HCT116 (cell line): ENCODE measurements around the gene KCNC4. TPM values are rescaled to one million over a fixed set of nuclear protein-coding genes. Genes with fewer than 3 reads are reported as not detected.

Experiments used
- ATAC-seq: fragments of 200-7000 bp; cut with Tn5 transposase; 2 replicates; pipeline ENCODE4 v1.9.1; 2020; ENCODE audit warnings: mild to moderate bottlenecking, moderate library complexity
- BruUV-seq: library from RNA; stranded (reverse); fragments of 400-500 nt; replicated peaks from 2 replicates; lab custom pipeline; 2021; lab: Mats Ljungman, UMichigan
- CTCF ChIA-PET: fragments of 300-600 bp; sonication (Branson Sonifier 250); formaldehyde crosslinking; loops from one replicate; lab custom pipeline; 2021; ENCODE audit warnings: antibody characterized with exemption; lab: Charles Lee
- POLR2A ChIA-PET: fragments of 300-600, 350-600 bp; sonication (Branson Sonifier 250); formaldehyde crosslinking; loops from one replicate; lab custom pipeline; 2021; ENCODE audit warnings: antibody characterized with exemption; lab: Charles Lee
- RAD21 ChIA-PET, 2 experiments: fragments of 300-600 bp; sonication (Branson Sonifier 250); formaldehyde crosslinking; loops; one replicate each; lab custom pipeline; 2023; ENCODE audit warnings: low total read pairs in 2 of 2; ENCODE audit not compliant: uncharacterized antibody in 2 of 2, unreplicated experiment in 2 of 2, low non-redundant PET in 1 of 2; lab: Charles Lee
- DNase-seq: peaks from one replicate; pipeline ENCODE4 v3.0.0-alpha.2; 2010; ENCODE audit warnings: low read depth, low spot score
- H2AFZ ChIP-seq: fragments of 200-600 bp; shearing (Covaris generic), sonication (generic); 2 replicates; pipeline ENCODE4 v1.6.1; 2017; ENCODE audit warnings: low read depth, mixed run types, mixed read lengths, antibody characterized with exemption, low read length; ENCODE audit not compliant: poor library complexity, severe bottlenecking
- H3K27ac ChIP-seq: 2 replicates; pipeline ENCODE4 v1.5.1; 2012; ENCODE audit warnings: low read depth, low read length
- H3K27me3 ChIP-seq: fragments of 200-600 bp; sonication (generic); 2 replicates; pipeline ENCODE4 v1.6.1; 2016; ENCODE audit warnings: mixed run types, low read length, mixed read lengths; ENCODE audit not compliant: insufficient read depth
- H3K36me3 ChIP-seq, 2 experiments: fragments of 200-500 bp in 1 of 2; fragments of 200-600 bp in 1 of 2; sonication (Bioruptor generic) in 1 of 2; sonication (generic) in 1 of 2; 2 replicates each; pipeline versions ENCODE4 v1.5.1 to v1.6.1; 2014 to 2016; ENCODE audit warnings: low read length in 2 of 2, inconsistent platforms in 1 of 2, mixed read lengths in 1 of 2, mixed run types in 1 of 2; ENCODE audit not compliant: insufficient read depth in 2 of 2, control insufficient read depth in 1 of 2
- H3K4me1 ChIP-seq, 2 experiments: fragments of 200-600 bp in 1 of 2; sonication (generic) in 1 of 2; 2 replicates each; pipeline versions ENCODE4 v1.5.1 to v1.6.1; 2012 to 2017; ENCODE audit warnings: low read length in 2 of 2, inconsistent platforms in 1 of 2, mild to moderate bottlenecking in 1 of 2, mixed read lengths in 1 of 2, mixed run types in 1 of 2, moderate library complexity in 1 of 2; ENCODE audit not compliant: insufficient read depth in 2 of 2, control insufficient read depth in 1 of 2
- H3K4me2 ChIP-seq: fragments of 200-600 bp; sonication (generic); 2 replicates; pipeline ENCODE4 v1.6.1; 2017; ENCODE audit warnings: mixed run types, low read length, mixed read lengths
- H3K4me3 ChIP-seq, 2 experiments: fragments of 200-600 bp in 1 of 2; sonication (generic) in 1 of 2; replicated peaks in 1 of 2; 2 replicates each; pipeline ENCODE4 v1.5.1; 2011 to 2016; ENCODE audit warnings: low read length in 2 of 2, control low read depth in 1 of 2, low read depth in 1 of 2, mild to moderate bottlenecking in 1 of 2, mixed read lengths in 1 of 2, mixed run types in 1 of 2
- H3K79me2 ChIP-seq: fragments of 200-600 bp; sonication (generic); 2 replicates; pipeline ENCODE4 v1.6.1; 2017; ENCODE audit warnings: mild to moderate bottlenecking, mixed run types, low read length, moderate library complexity, mixed read lengths; ENCODE audit not compliant: insufficient read depth
- H3K9ac ChIP-seq: fragments of 200-600 bp; sonication (generic); 2 replicates; pipeline ENCODE4 v1.6.1; 2016; ENCODE audit warnings: low read length, mixed read lengths
- H3K9me2 ChIP-seq: fragments of 200-600 bp; sonication (generic), shearing (Covaris generic); 2 replicates; pipeline ENCODE4 v1.6.1; 2017; ENCODE audit warnings: mixed run types, mild to moderate bottlenecking, moderate library complexity; ENCODE audit not compliant: insufficient read depth
- H3K9me3 ChIP-seq, 2 experiments: fragments of 200-500 bp in 1 of 2; fragments of 200-600 bp in 1 of 2; sonication (Bioruptor generic) in 1 of 2; sonication (generic) in 1 of 2; 2 replicates each; pipeline ENCODE4 v1.6.1; 2014 to 2017; ENCODE audit warnings: low read length in 2 of 2, mixed read lengths in 2 of 2, inconsistent platforms in 1 of 2, low read depth in 1 of 2, mild to moderate bottlenecking in 1 of 2, mixed run types in 1 of 2, moderate library complexity in 1 of 2; ENCODE audit not compliant: control insufficient read depth in 1 of 2, insufficient read depth in 1 of 2
- H4K20me1 ChIP-seq: fragments of 200-600 bp; sonication (generic), shearing (Covaris generic); 2 replicates; pipeline ENCODE4 v1.6.1; 2017; ENCODE audit warnings: mixed run types, mild to moderate bottlenecking, moderate library complexity; ENCODE audit not compliant: insufficient read depth
- ATF3 ChIP-seq: IDR thresholded peaks from 2 replicates; pipeline ENCODE4 v1.6.1; 2012
- CBX3 ChIP-seq: IDR thresholded peaks from 2 replicates; pipeline ENCODE4 v1.6.1; 2012; ENCODE audit warnings: low read depth
- CEBPB ChIP-seq: IDR thresholded peaks from 2 replicates; pipeline ENCODE4 v1.6.1; 2012; ENCODE audit warnings: low read depth
- CTCF ChIP-seq, 3 experiments: fragments of 200-600 bp in 1 of 3; sonication (generic) in 1 of 3; IDR thresholded peaks in 2 of 3; conservative IDR thresholded peaks in 1 of 3; 2 replicates each; pipeline ENCODE4 v1.5.1; 2012 to 2017; ENCODE audit warnings: low read depth in 2 of 3, low read length in 2 of 3, antibody characterized with exemption in 1 of 3, borderline replicate concordance in 1 of 3, control low read depth in 1 of 3, mild to moderate bottlenecking in 1 of 3, mixed read lengths in 1 of 3, mixed run types in 1 of 3, moderate library complexity in 1 of 3; ENCODE audit not compliant: insufficient read depth in 1 of 3
- ELF1 ChIP-seq: IDR thresholded peaks from 2 replicates; pipeline ENCODE4 v1.6.1; 2012; ENCODE audit warnings: low read depth, borderline replicate concordance
- FOSL1 ChIP-seq: IDR thresholded peaks from 2 replicates; pipeline ENCODE4 v1.6.1; 2012; ENCODE audit warnings: low read depth
- JUND ChIP-seq: IDR thresholded peaks from 2 replicates; pipeline ENCODE4 v1.6.1; 2012
- MAX ChIP-seq: IDR thresholded peaks from 2 replicates; pipeline ENCODE4 v1.6.1; 2012
- POLR2A ChIP-seq: IDR thresholded peaks from 2 replicates; pipeline ENCODE4 v1.7.0; 2011; ENCODE audit warnings: borderline replicate concordance; ENCODE audit not compliant: insufficient read depth, insufficient read length; ENCODE audit errors: extremely low read depth
- POLR2AphosphoS5 ChIP-seq: IDR thresholded peaks from 2 replicates; pipeline ENCODE4 v1.6.1; 2011; ENCODE audit warnings: mild to moderate bottlenecking, low read depth, low read length, moderate library complexity
- RAD21 ChIP-seq: IDR thresholded peaks from 2 replicates; pipeline ENCODE4 v1.6.1; 2012; ENCODE audit warnings: low read depth, mild to moderate bottlenecking
- REST ChIP-seq: IDR thresholded peaks from 2 replicates; pipeline ENCODE4 v1.6.1; 2012; ENCODE audit warnings: low read depth
- SIN3A ChIP-seq: IDR thresholded peaks from 2 replicates; pipeline ENCODE4 v1.6.1; 2012; ENCODE audit warnings: low read depth
- TCF7L2 ChIP-seq: IDR thresholded peaks from 2 replicates; pipeline ENCODE4 v1.7.0; 2011; ENCODE audit warnings: borderline replicate concordance, inconsistent platforms; ENCODE audit not compliant: insufficient read depth, insufficient read length; ENCODE audit errors: extremely low read depth
- YY1 ChIP-seq: IDR thresholded peaks from 2 replicates; pipeline ENCODE4 v1.6.1; 2011; ENCODE audit warnings: low read length, low read depth, moderate library complexity, mild to moderate bottlenecking; ENCODE audit not compliant: insufficient replicate concordance; ENCODE audit errors: extremely low read depth
- ZBTB33 ChIP-seq: IDR thresholded peaks from 2 replicates; pipeline ENCODE4 v1.6.1; 2011; ENCODE audit warnings: mild to moderate bottlenecking, low read length, moderate library complexity; ENCODE audit not compliant: insufficient replicate concordance; ENCODE audit errors: extremely low read depth
- ZFX ChIP-seq: fragments of 450-650 bp; IDR thresholded peaks from 2 replicates; pipeline ENCODE4 v1.6.1; 2017
- ZNF274 ChIP-seq: fragments of 200-500 bp; sonication (Bioruptor generic); IDR thresholded peaks from 2 replicates; pipeline ENCODE4 v1.6.1; 2014; ENCODE audit warnings: mild to moderate bottlenecking, low read depth, low read length, inconsistent platforms
- intact Hi-C: fragments of 100-400 bp; cut with micrococcal nuclease; formaldehyde crosslinking; loops from 2 replicates; pipeline ENCODE4 v1.10.0; 2022
- total RNA-seq: library from RNA; stranded (reverse); gene quantifications from one replicate; pipeline ENCODE4 v1.2.1, GENCODE V29; 2021; ENCODE audit not compliant: unreplicated experiment

The KCNC4 gene
- total RNA-seq, 1 experiment from 2014 or later = 13.0 TPM

GRCh38 chr1:110228381-110228780, 18.3 kb downstream of the KCNC4 start:
- DNase-seq (no peak), ATAC-seq (no peak)
- H3K4me3 ChIP-seq = no peak overlapping the region
- no peak overlapping the region for H3K4me2 ChIP-seq
- no peaks in the 10 kb centered on the region for H3K9me3 ChIP-seq
- RAD21 ChIA-PET = no interaction called here
- intact Hi-C loops = no loop called here
- H3K9ac ChIP-seq = no peak overlapping the region
- H3K27ac ChIP-seq = no peak overlapping the region
- H3K4me1 ChIP-seq = no peaks in the 10 kb centered on the region
- no peaks in the 10 kb centered on the region for H3K9me2 ChIP-seq
- POLR2A ChIA-PET = interaction anchor here (0.7 kb wide), 1 partner anchor 111 kb away, joined by 5 read pairs; the partner anchor contains the start of gene RBM15
- H2AFZ ChIP-seq = no peak overlapping the region
- CTCF ChIA-PET = no interaction called here
- H4K20me1 ChIP-seq = no peaks in the 10 kb centered on the region
- H3K27me3 ChIP-seq = no peaks in the 10 kb centered on the region
- H3K79me2 ChIP-seq = no peaks in the 10 kb centered on the region
- peaks cover 0 to 2% of the 10 kb centered on the region in 2 experiments; a peak in 1 of 4 replicates for H3K36me3 ChIP-seq
- BruUV-seq = no TSS peak
- TF ChIP-seq ELF1 (no peak), ATF3 (no peak), JUND (no peak), CBX3 (no peak), ZFX (no peak), MAX (no peak), TCF7L2 (no peak), POLR2AphosphoS5 (no peak), FOSL1 (no peak), RAD21 (no peak), YY1 (no peak), CEBPB (no peak), POLR2A (no peak), ZNF274 (no peak), CTCF (IDR thresholded peaks at IDR 0.05 in 2 of 3, conservative IDR thresholded peaks at IDR 0.05 in 1 of 3; ENCODE audit: borderline replicate concordance in 1 of 3, insufficient read depth in 1 of 3, low read depth in 2 of 3, low read length in 2 of 3) (no peak), ZBTB33 (no peak), REST (no peak), SIN3A (no peak)
